Prostate gland (tissue), 2 donors: ENCODE data around the gene NOD2. TPM values are rescaled to one million over a fixed set of nuclear protein-coding genes. Genes with fewer than 3 reads are reported as not detected.

ENCODE experiments used
- DNase-seq: peaks from one replicate; pipeline ENCODE4 v3.0.0-alpha.2; 2019; ENCODE audit warnings: low spot score
- H3K27ac ChIP-seq, 2 donors: fragments of 200-600 bp; sonication (generic); 2 replicates each; pipeline ENCODE4 v1.5.1; 2017 to 2019
- H3K27me3 ChIP-seq: fragments of 200-600 bp; sonication (generic); replicated peaks from 2 replicates; pipeline ENCODE4 v1.5.1; 2019; ENCODE audit not compliant: insufficient read depth
- H3K36me3 ChIP-seq, 2 donors: fragments of 200-600 bp; sonication (generic); 1 replicate in 1 of 2; 2 replicates in 1 of 2; pipeline versions ENCODE4 v1.5.1 to v1.8.1; 2017 to 2019
- H3K4me1 ChIP-seq: fragments of 200-600 bp; sonication (generic); replicated peaks from 2 replicates; pipeline ENCODE4 v1.5.1; 2019
- H3K4me3 ChIP-seq, 2 donors: fragments of 200-600 bp; sonication (generic); 2 replicates each; pipeline ENCODE4 v1.5.1; 2017 to 2019
- H3K9me3 ChIP-seq: fragments of 200-600 bp; sonication (generic); 2 replicates; pipeline ENCODE4 v1.5.1; 2017
- POLR2A ChIP-seq: fragments of 450-650 bp; IDR thresholded peaks from one replicate; pipeline ENCODE4 v1.6.1; 2016; ENCODE audit warnings: antibody characterized with exemption, mild to moderate bottlenecking
- POLR2AphosphoS5 ChIP-seq: sonication (generic); formaldehyde crosslinking; IDR thresholded peaks from one replicate; pipeline ENCODE4 v1.6.1; 2017; ENCODE audit warnings: antibody characterized with exemption
- WGBS: methylation state at CpG from one replicate; pipeline ENCODE4 v1.1.5; 2018; 5-methylcytosine and 5-hydroxymethylcytosine counted together
- intact Hi-C: fragments of 100-400 bp; cut with DNase I; formaldehyde crosslinking; loops from one replicate; pipeline ENCODE4 v1.14.2; 2022
- total RNA-seq, 2 donors: library from RNA; depleted of rRNA; stranded (reverse); fragments of >200 nt; gene quantifications; one replicate each; pipeline ENCODE4 v1.1.0, GENCODE V29; 2016
- TF ChIP-seq, protein P1 (sequence below), 4 experiments: fragments of 200-600 bp in 2 of 4; fragments of 450-650 bp in 2 of 4; sonication (generic) in 2 of 4; IDR thresholded peaks; 1 replicate in 3 of 4; 2 replicates in 1 of 4; pipeline ENCODE4 v1.5.1; 2016 to 2019; ENCODE audit warnings: antibody characterized with exemption in 4 of 4, mild to moderate bottlenecking in 2 of 4, moderate library complexity in 2 of 4

The NOD2 gene
- total RNA-seq, 2 donors from 2014 or later = 2.8 to 5.6 TPM

GRCh38 chr16:50657241-50657640, 36.2 kb upstream of the NOD2 start:
- no peaks in the 10 kb centered on the region for H3K36me3 ChIP-seq
- 66% methylated on average over 5 of the region's 5 CpGs for WGBS
- H3K9me3 ChIP-seq = no peaks in the 10 kb centered on the region
- no peaks in the 10 kb centered on the region for H3K27me3 ChIP-seq
- no peak for DNase-seq
- no peak overlapping the region for H3K27ac ChIP-seq
- H3K4me3 ChIP-seq = no peak overlapping the region
- intact Hi-C loops = no loop called here
- no peaks in the 10 kb centered on the region for H3K4me1 ChIP-seq
- TF ChIP-seq POLR2A (no peak), POLR2AphosphoS5 (no peak)
- TF ChIP-seq, protein P1, sequence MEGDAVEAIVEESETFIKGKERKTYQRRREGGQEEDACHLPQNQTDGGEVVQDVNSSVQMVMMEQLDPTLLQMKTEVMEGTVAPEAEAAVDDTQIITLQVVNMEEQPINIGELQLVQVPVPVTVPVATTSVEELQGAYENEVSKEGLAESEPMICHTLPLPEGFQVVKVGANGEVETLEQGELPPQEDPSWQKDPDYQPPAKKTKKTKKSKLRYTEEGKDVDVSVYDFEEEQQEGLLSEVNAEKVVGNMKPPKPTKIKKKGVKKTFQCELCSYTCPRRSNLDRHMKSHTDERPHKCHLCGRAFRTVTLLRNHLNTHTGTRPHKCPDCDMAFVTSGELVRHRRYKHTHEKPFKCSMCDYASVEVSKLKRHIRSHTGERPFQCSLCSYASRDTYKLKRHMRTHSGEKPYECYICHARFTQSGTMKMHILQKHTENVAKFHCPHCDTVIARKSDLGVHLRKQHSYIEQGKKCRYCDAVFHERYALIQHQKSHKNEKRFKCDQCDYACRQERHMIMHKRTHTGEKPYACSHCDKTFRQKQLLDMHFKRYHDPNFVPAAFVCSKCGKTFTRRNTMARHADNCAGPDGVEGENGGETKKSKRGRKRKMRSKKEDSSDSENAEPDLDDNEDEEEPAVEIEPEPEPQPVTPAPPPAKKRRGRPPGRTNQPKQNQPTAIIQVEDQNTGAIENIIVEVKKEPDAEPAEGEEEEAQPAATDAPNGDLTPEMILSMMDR (IDR thresholded peaks at IDR 0.05) = no peak

GRCh38 chr16:50659806-50660205, 33.6 kb upstream of the NOD2 start:
- Histone ChIP-seq H3K27me3 (no peaks in the 10 kb centered on the region), H3K27ac (no peak overlapping the region), H3K36me3 (no peaks in the 10 kb centered on the region), H3K9me3 (no peaks in the 10 kb centered on the region), H3K4me3 (no peak overlapping the region), H3K4me1 (no peaks in the 10 kb centered on the region)
- WGBS = 79% methylated on average over 5 of the region's 5 CpGs
- no peak for DNase-seq
- intact Hi-C loops = loop anchor here (10.0 kb wide), 2 partner anchors 445 to 635 kb away; partner anchors contain the start of gene CNEP1R1
- TF ChIP-seq, protein P1 (IDR thresholded peaks at IDR 0.05) = no peak
- TF ChIP-seq POLR2A = no peak
- TF ChIP-seq POLR2AphosphoS5 = no peak

- H3K4me3 ChIP-seq = no peak overlapping the region
- WGBS = 92% methylated on average over 10 of the region's 10 CpGs
- H3K9me3 ChIP-seq = no peaks in the 10 kb centered on the region
- DNase-seq = no peak
- no peaks in the 10 kb centered on the region for H3K27me3 ChIP-seq
- no peak overlapping the region for H3K27ac ChIP-seq
- intact Hi-C loops = loop anchor here (10.0 kb wide), 2 partner anchors 448 to 638 kb away; partner anchors contain the start of gene CNEP1R1
- H3K4me1 ChIP-seq = no peaks in the 10 kb centered on the region
- no peaks in the 10 kb centered on the region for H3K36me3 ChIP-seq
- TF ChIP-seq, protein P1 (IDR thresholded peaks at IDR 0.05) = no peak
- TF ChIP-seq POLR2A (no peak), POLR2AphosphoS5 (no peak)
Observed at GRCh38 chr16:50662306-50662940, 31.0 kb upstream of the NOD2 start.

DNA sequence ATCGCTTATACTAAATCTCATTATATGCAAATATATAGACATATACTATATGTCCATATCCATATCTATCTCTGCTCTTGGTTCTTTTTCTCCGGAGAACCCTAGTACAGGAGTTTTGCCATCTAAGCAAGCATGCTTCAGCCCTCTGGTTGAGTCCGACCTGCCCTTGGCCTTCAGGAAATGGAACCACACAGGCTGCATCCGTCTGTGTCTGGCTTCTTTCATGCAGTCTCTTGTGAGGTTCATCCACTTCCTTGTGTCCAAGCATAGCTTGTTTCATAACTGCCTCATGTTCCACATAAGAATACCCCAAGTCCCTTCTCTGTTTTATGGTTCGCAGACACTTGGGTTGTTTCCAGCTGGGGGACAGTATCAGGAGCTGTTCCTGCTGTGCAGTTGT, 29.1 kb upstream of the NOD2 start:
- WGBS = 92% methylated on average over 5 of the region's 5 CpGs
- no peak for TF ChIP-seq POLR2AphosphoS5
- TF ChIP-seq, protein P1 (IDR thresholded peaks at IDR 0.05) = no peak
- TF ChIP-seq POLR2A = no peak
- Histone ChIP-seq H3K27ac (no peak overlapping the region), H3K9me3 (no peaks in the 10 kb centered on the region), H3K4me3 (no peak overlapping the region), H3K36me3 (no peaks in the 10 kb centered on the region), H3K27me3 (no peaks in the 10 kb centered on the region), H3K4me1 (no peaks in the 10 kb centered on the region)
- DNase-seq = no peak
- intact Hi-C loops = loop anchor here (2.0 to 10.0 kb wide), 3 partner anchors 143 to 639 kb away; partner anchors contain the start of gene CNEP1R1
